B cell (primary cell): ENCODE data around the gene DNHD1. TPM values are rescaled to one million over a fixed set of nuclear protein-coding genes. Genes with fewer than 3 reads are reported as not detected.

ENCODE experiments used
- ATAC-seq: fragments of 200-7000 bp; cut with Tn5 transposase; one replicate; pipeline ENCODE4 v1.10.0; 2021; ENCODE audit warnings: low read depth, mild to moderate bottlenecking, moderate number of reproducible peaks, moderate library complexity
- CTCF ChIA-PET: fragments of 350-600 bp; sonication (Branson Sonifier 250); formaldehyde crosslinking; loops from one replicate; lab custom pipeline; 2021; ENCODE audit warnings: antibody characterized with exemption, inconsistent platforms; lab: Charles Lee
- POLR2A ChIA-PET: fragments of 350-600 bp; sonication (Branson Sonifier 250); formaldehyde crosslinking; loops from one replicate; lab custom pipeline; 2021; ENCODE audit warnings: antibody characterized with exemption; lab: Charles Lee
- DNase-seq: peaks from one replicate; pipeline ENCODE4 v3.0.0; 2013
- H2AFZ ChIP-seq: 2 replicates; pipeline ENCODE4 v1.6.1; 2012; ENCODE audit warnings: mild to moderate bottlenecking, low read depth, low read length; ENCODE audit not compliant: insufficient read depth, poor library complexity, severe bottlenecking
- H3K27ac ChIP-seq, 2 donors: 1 replicate in 1 of 2; 2 replicates in 1 of 2; pipeline ENCODE4 v1.5.1; 2012 to 2013; ENCODE audit warnings: low read length in 2 of 2, mild to moderate bottlenecking in 2 of 2, moderate library complexity in 1 of 2
- H3K27me3 ChIP-seq, 4 experiments: fragments of 200-600 bp in 1 of 4; sonication (generic) in 1 of 4; replicated peaks in 1 of 4; 1 replicate in 2 of 4; 2 replicates in 2 of 4; pipeline versions ENCODE4 v1.6.1 to v1.7.0; 2013 to 2016; ENCODE audit warnings: low read length in 3 of 4, mild to moderate bottlenecking in 2 of 4, mixed read lengths in 1 of 4, moderate library complexity in 1 of 4; ENCODE audit not compliant: insufficient read depth in 4 of 4, control insufficient read depth in 3 of 4; ENCODE audit errors: control extremely low read depth in 1 of 4
- H3K36me3 ChIP-seq, 2 experiments: replicated peaks in 1 of 2; 1 replicate in 1 of 2; 2 replicates in 1 of 2; pipeline versions ENCODE4 v1.6.1 to v1.7.1; 2013; ENCODE audit warnings: low read length in 1 of 2; ENCODE audit not compliant: insufficient read depth in 2 of 2, control insufficient read depth in 1 of 2; ENCODE audit errors: control extremely low read depth in 1 of 2, extremely low read depth in 1 of 2
- H3K4me1 ChIP-seq, 2 donors: fragments of 200-600 bp in 1 of 2; sonication (generic) in 1 of 2; 1 replicate in 1 of 2; 2 replicates in 1 of 2; pipeline versions ENCODE4 v1.5.1 to v1.6.1; 2013 to 2017; ENCODE audit warnings: low read length in 2 of 2; ENCODE audit not compliant: control insufficient read depth in 2 of 2, insufficient read depth in 2 of 2
- H3K4me2 ChIP-seq: replicated peaks from 2 replicates; pipeline ENCODE3; 2012; ENCODE audit warnings: mild to moderate bottlenecking, low read depth, low read length; ENCODE audit not compliant: poor library complexity, severe bottlenecking
- H3K4me3 ChIP-seq, 5 experiments: fragments of 200-600 bp in 1 of 5; sonication (generic) in 1 of 5; 1 replicate in 3 of 5; 2 replicates in 2 of 5; pipeline versions ENCODE4 v1.5.1 to v1.7.0; 2011 to 2016; ENCODE audit warnings: low read length in 4 of 5, mild to moderate bottlenecking in 4 of 5, low read depth in 2 of 5, control low read depth in 1 of 5, moderate library complexity in 1 of 5; ENCODE audit not compliant: insufficient read depth in 1 of 5; ENCODE audit errors: control extremely low read depth in 1 of 5, extremely low read depth in 1 of 5
- H3K79me2 ChIP-seq: fragments of 200-600 bp; sonication (generic); one replicate; pipeline ENCODE4 v1.6.0; 2016; ENCODE audit warnings: low read length; ENCODE audit not compliant: control insufficient read depth, insufficient read depth
- H3K9ac ChIP-seq: fragments of 200-600 bp; sonication (generic); 2 replicates; pipeline ENCODE4 v1.6.1; 2017; ENCODE audit warnings: mild to moderate bottlenecking, low read length, moderate library complexity
- H3K9me3 ChIP-seq, 3 donors: one replicate each; pipeline versions ENCODE4 v1.6.1 to v1.7.1; 2013; ENCODE audit warnings: low read length in 2 of 3; ENCODE audit not compliant: control insufficient read depth in 2 of 3, insufficient read depth in 1 of 3; ENCODE audit errors: control extremely low read depth in 1 of 3
- H4K20me1 ChIP-seq: 2 replicates; pipeline ENCODE4 v1.6.0; 2012; ENCODE audit warnings: mild to moderate bottlenecking, low read length; ENCODE audit not compliant: insufficient read depth, control insufficient read depth, poor library complexity, severe bottlenecking
- H3K27ac Mint-ChIP-seq: one replicate; pipeline ENCODE4 v1.8.0; 2021; ENCODE audit warnings: mixed read lengths
- H3K27me3 Mint-ChIP-seq: one replicate; pipeline ENCODE4 v1.8.0; 2021; ENCODE audit warnings: mixed read lengths
- H3K4me1 Mint-ChIP-seq: one replicate; pipeline ENCODE4 v1.8.0; 2021; ENCODE audit warnings: mixed read lengths
- H3K4me3 Mint-ChIP-seq: one replicate; pipeline ENCODE4 v1.8.0; 2021; ENCODE audit warnings: mixed read lengths
- H3K9me3 Mint-ChIP-seq: one replicate; pipeline ENCODE4 v1.8.0; 2022; ENCODE audit warnings: mixed read lengths; ENCODE audit not compliant: insufficient read depth
- CTCF ChIP-seq: fragments of 200-600 bp; IDR thresholded peaks from one replicate; pipeline ENCODE4 v1.8.0; 2022; ENCODE audit warnings: antibody characterized with exemption, mild to moderate bottlenecking
- EZH2 ChIP-seq: IDR thresholded peaks from 2 replicates; pipeline ENCODE4 v1.6.1; 2012; ENCODE audit warnings: borderline replicate concordance, low read depth, mild to moderate bottlenecking, moderate library complexity, low read length; ENCODE audit not compliant: insufficient read depth, poor library complexity, severe bottlenecking
- WGBS: methylation state at CpG from one replicate; pipeline ENCODE4 v1.1.5; 2013; ENCODE audit warnings: missing lambda C conversion rate; ENCODE audit not compliant: insufficient coverage; 5-methylcytosine and 5-hydroxymethylcytosine counted together
- intact Hi-C: fragments of 100-400 bp; cut with micrococcal nuclease; formaldehyde crosslinking; loops from one replicate; pipeline ENCODE4 v1.10.0; 2022
- polyA plus RNA-seq: library from polyadenylated mRNA; depleted of rRNA; stranded (reverse); fragments of >200 nt; gene quantifications from 2 replicates; pipeline ENCODE4 v1.2.3, GENCODE V29; 2012
- total RNA-seq, 2 donors: library from RNA; stranded (reverse); fragments of 120-200 nt in 1 of 2; gene quantifications; 1 replicate in 1 of 2; 2 replicates in 1 of 2; pipeline versions ENCODE4 v1.2.3 to v1.2.4, GENCODE V29; 2013 to 2022

The DNHD1 gene
- total and polyA plus RNA-seq, 2 donors (not counting 1 experiment from before 2014, with no cell fraction given) = 53.9 to 58.2 TPM

DNA sequence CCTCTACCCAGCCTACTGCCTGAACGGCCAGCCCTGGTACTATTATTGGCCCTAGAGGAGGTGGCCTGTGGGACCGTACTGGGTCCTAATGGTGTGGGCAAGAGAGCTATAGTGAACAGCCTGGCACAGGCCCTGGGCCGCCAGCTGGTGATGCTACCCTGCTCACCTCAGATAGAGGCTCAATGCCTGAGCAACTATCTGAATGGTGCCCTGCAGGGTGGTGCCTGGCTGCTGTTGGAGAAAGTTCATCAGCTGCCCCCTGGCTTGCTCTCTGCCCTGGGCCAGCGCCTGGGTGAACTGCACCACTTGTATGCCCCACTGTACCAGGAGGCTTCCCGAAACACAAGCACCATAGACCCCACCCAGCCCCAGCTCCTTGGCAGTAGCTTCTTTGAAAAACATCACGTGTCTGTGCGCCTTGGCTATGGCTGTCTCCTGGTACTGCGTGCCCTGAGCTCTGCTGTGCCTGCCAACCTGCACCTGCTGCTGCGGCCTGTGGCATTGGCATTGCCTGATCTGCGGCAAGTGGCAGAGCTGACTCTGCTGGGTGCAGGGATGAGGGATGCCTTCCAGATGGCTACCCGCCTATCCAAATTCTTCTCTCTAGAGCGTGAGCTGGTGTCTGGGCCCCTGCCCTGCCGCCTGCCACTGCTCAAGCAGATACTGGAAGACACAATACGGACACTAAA lies 49.0 kb downstream of the DNHD1 start:
- Histone ChIP-seq H3K27me3 (no peaks in the 10 kb centered on the region), H3K9ac (no peak overlapping the region), H4K20me1 (no peaks in the 10 kb centered on the region), H3K27ac (no peak overlapping the region), H3K9me3 (no peaks in the 10 kb centered on the region), H3K36me3 (no peaks in the 10 kb centered on the region), H3K4me2 (no peak overlapping the region), H3K4me1 (no peaks in the 10 kb centered on the region), H3K4me3 (no peak overlapping the region), H3K79me2 (no peaks in the 10 kb centered on the region), H2AFZ (no peak overlapping the region)
- no peaks in the 10 kb centered on the region for H3K4me1 Mint-ChIP-seq
- intact Hi-C loops = no loop called here
- 98% methylated on average over 14 of the region's 14 CpGs for WGBS
- ATAC-seq (no peak), DNase-seq (no peak)
- H3K27me3 Mint-ChIP-seq = no peaks in the 10 kb centered on the region
- H3K4me3 Mint-ChIP-seq = no peak overlapping the region
- H3K27ac Mint-ChIP-seq = no peak overlapping the region
- ChIA-PET POLR2A (interaction anchor here (0.6 kb wide), 1 partner anchor 101 kb away, joined by 3 read pairs; no protein-coding TSS in a partner anchor), CTCF (no interaction called here)
- no peak for TF ChIP-seq EZH2
- no peak for TF ChIP-seq CTCF
- no peaks in the 10 kb centered on the region for H3K9me3 Mint-ChIP-seq

DNA sequence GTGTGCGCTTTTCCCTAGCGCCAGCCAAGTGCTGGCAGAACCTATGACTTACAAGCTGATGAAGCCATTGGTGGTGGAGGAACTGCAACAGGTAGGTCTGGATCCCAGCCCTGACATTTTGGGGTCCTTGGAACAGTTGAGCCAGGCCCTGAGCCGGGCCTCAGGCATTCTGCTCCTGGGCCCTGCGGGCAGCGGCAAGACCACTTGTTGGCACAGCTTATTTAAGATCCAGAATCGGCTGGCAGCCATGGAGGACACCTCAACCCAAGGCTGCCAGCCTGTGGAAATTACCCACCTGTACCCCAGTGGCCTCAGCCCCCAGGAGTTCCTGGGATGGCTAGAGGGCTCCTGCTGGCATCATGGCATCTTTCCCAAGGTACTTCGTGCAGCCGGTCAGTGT lies 49.7 kb downstream of the DNHD1 start:
- Histone ChIP-seq H2AFZ (no peak overlapping the region), H3K4me1 (no peaks in the 10 kb centered on the region), H3K27me3 (no peaks in the 10 kb centered on the region), H4K20me1 (no peaks in the 10 kb centered on the region), H3K27ac (no peak overlapping the region), H3K4me3 (no peak overlapping the region), H3K4me2 (no peak overlapping the region), H3K9ac (no peak overlapping the region), H3K9me3 (no peaks in the 10 kb centered on the region), H3K36me3 (no peaks in the 10 kb centered on the region), H3K79me2 (no peaks in the 10 kb centered on the region)
- ATAC-seq (no peak), DNase-seq (no peak)
- no peak for TF ChIP-seq EZH2
- no peak for TF ChIP-seq CTCF
- no peaks in the 10 kb centered on the region for H3K27me3 Mint-ChIP-seq
- ChIA-PET POLR2A (no interaction called here), CTCF (interaction anchor here (2.3 kb wide), 1 partner anchor 15 kb away, joined by 9 read pairs; no protein-coding TSS in a partner anchor)
- no peak overlapping the region for H3K27ac Mint-ChIP-seq
- 98% methylated on average over 8 of the region's 8 CpGs for WGBS
- H3K9me3 Mint-ChIP-seq = no peaks in the 10 kb centered on the region
- no peak overlapping the region for H3K4me3 Mint-ChIP-seq
- intact Hi-C loops = no loop called here
- no peaks in the 10 kb centered on the region for H3K4me1 Mint-ChIP-seq
